A549 (cell line): ENCODE data around the gene TMED9. TPM values are rescaled to one million over a fixed set of nuclear protein-coding genes. Genes with fewer than 3 reads are reported as not detected.

ENCODE experiments used
- ATAC-seq, 2 experiments: fragments of 200-7000 bp in 1 of 2; fragments of >200 bp in 1 of 2; cut with Nextera tagmentation in 1 of 2; cut with Tn5 transposase in 1 of 2; 3 replicates each; pipeline versions ENCODE4 v1.8.0 to v1.9.1; 2018 to 2020; ENCODE audit warnings: mild to moderate bottlenecking in 1 of 2, moderate library complexity in 1 of 2
- CTCF ChIA-PET: fragments of 300-600 bp; sonication (Branson Sonifier 250); formaldehyde crosslinking; extraction: SDS; loops from one replicate; lab custom pipeline; 2021; ENCODE audit warnings: antibody characterized with exemption, inconsistent platforms; lab: Yijun Ruan, JAX
- POLR2A ChIA-PET: fragments of 350-600 bp; formaldehyde crosslinking; extraction: SDS; loops from one replicate; lab custom pipeline; 2021; ENCODE audit warnings: antibody characterized with exemption, inconsistent platforms; lab: Yijun Ruan, JAX
- DNase-seq, 2 experiments: peaks; one replicate each; pipeline versions ENCODE4 v3.0.0 to v3.0.0-alpha.2; 2011 to 2016; ENCODE audit warnings: low read depth in 1 of 2, low spot score in 1 of 2
- FAIRE-seq: peaks from 2 replicates; lab custom pipeline; 2011; peaks lifted over from hg19 to GRCh38; lab: Jason Lieb, UNC
- H3K27ac ChIP-seq, 2 experiments: fragments of >200 bp; sonication (Bioruptor Twin); formaldehyde crosslinking; 3 replicates each; pipeline ENCODE4 v1.5.1; 2016 to 2017
- H3K4me1 ChIP-seq: fragments of >200 bp; sonication (Bioruptor Twin); formaldehyde crosslinking; 3 replicates; pipeline ENCODE4 v1.6.1; 2016
- H3K4me2 ChIP-seq: fragments of >200 bp; sonication (Bioruptor Twin); formaldehyde crosslinking; 3 replicates; pipeline ENCODE4 v1.6.1; 2016
- H3K4me3 ChIP-seq: fragments of >200 bp; sonication (Bioruptor Twin); formaldehyde crosslinking; 3 replicates; pipeline ENCODE4 v1.5.1; 2016
- H3K9me3 ChIP-seq: fragments of >200 bp; sonication (Bioruptor Twin); formaldehyde crosslinking; 3 replicates; pipeline ENCODE4 v1.6.1; 2016
- ATOH8 ChIP-seq: fragments of 250-450 bp; sonication (Bioruptor Pico); IDR thresholded peaks from 2 replicates; pipeline ENCODE4 v1.5.0; 2020; ENCODE audit warnings: low read depth, mild to moderate bottlenecking, moderate library complexity
- CBX8 ChIP-seq: fragments of 200-600 bp; sonication (generic); IDR thresholded peaks from 2 replicates; pipeline ENCODE4 v1.6.1; 2016
- CEBPB ChIP-seq, 2 experiments: fragments of >200 bp in 1 of 2; sonication (Bioruptor Twin) in 1 of 2; formaldehyde crosslinking in 1 of 2; IDR thresholded peaks; 2 replicates each; pipeline ENCODE4 v1.6.1; 2012 to 2016
- CHD2 ChIP-seq: fragments of 150-350 bp; IDR thresholded peaks from 2 replicates; pipeline ENCODE4 v1.6.1; 2014; ENCODE audit warnings: low read length; ENCODE audit not compliant: partially characterized antibody
- CHD4 ChIP-seq: fragments of 200-600 bp; sonication (generic); IDR thresholded peaks from 2 replicates; pipeline ENCODE4 v1.6.1; 2016; ENCODE audit warnings: antibody characterized with exemption, mild to moderate bottlenecking, borderline replicate concordance
- E2F6 ChIP-seq: IDR thresholded peaks from 2 replicates; pipeline ENCODE4 v1.6.1; 2012; ENCODE audit warnings: low read depth, borderline replicate concordance
- EHF ChIP-seq: fragments of 250-450 bp; sonication (Bioruptor Pico); IDR thresholded peaks from 2 replicates; pipeline ENCODE4 v1.5.0; 2020; ENCODE audit warnings: mild to moderate bottlenecking
- FOXS1 ChIP-seq: fragments of 250-450 bp; sonication (Bioruptor Pico); IDR thresholded peaks from 2 replicates; pipeline ENCODE4 v1.5.0; 2020; ENCODE audit warnings: mild to moderate bottlenecking, moderate library complexity
- GATA3 ChIP-seq: IDR thresholded peaks from 2 replicates; pipeline ENCODE4 v1.6.1; 2012; ENCODE audit warnings: borderline replicate concordance
- HDAC2 ChIP-seq: fragments of 200-600 bp; sonication (generic); IDR thresholded peaks from 2 replicates; pipeline ENCODE4 v1.6.1; 2016
- HOXB13 ChIP-seq: fragments of 250-450 bp; sonication (Bioruptor Pico); IDR thresholded peaks from 2 replicates; pipeline ENCODE4 v1.5.0; 2020; ENCODE audit warnings: low read depth, mild to moderate bottlenecking, moderate library complexity
- HOXB5 ChIP-seq: fragments of 250-450 bp; sonication (Bioruptor Pico); IDR thresholded peaks from 2 replicates; pipeline ENCODE4 v1.5.0; 2020; ENCODE audit warnings: mild to moderate bottlenecking, moderate library complexity
- MAFK ChIP-seq: fragments of 450-650 bp; IDR thresholded peaks from 2 replicates; pipeline ENCODE4 v1.6.1; 2014; ENCODE audit not compliant: partially characterized antibody
- MAX ChIP-seq: IDR thresholded peaks from 2 replicates; pipeline ENCODE4 v1.6.1; 2012
- MAZ ChIP-seq: fragments of 150-350 bp; IDR thresholded peaks from 2 replicates; pipeline ENCODE4 v1.6.1; 2014; ENCODE audit warnings: antibody characterized with exemption, low read depth, low read length, borderline replicate concordance
- PBX3 ChIP-seq: IDR thresholded peaks from 2 replicates; pipeline ENCODE4 v1.6.1; 2012
- POLR2AphosphoS2 ChIP-seq: conservative IDR thresholded peaks from 2 replicates; pipeline ENCODE4 v1.6.1; 2012; ENCODE audit warnings: low read length, improper control_type of control experiment, inconsistent platforms
- RAD21 ChIP-seq, 2 experiments: fragments of >200 bp in 1 of 2; sonication (Bioruptor Twin) in 1 of 2; formaldehyde crosslinking in 1 of 2; IDR thresholded peaks in 1 of 2; conservative IDR thresholded peaks in 1 of 2; 2 replicates in 1 of 2; 3 replicates in 1 of 2; pipeline ENCODE4 v1.6.1; 2012 to 2018; ENCODE audit warnings: inconsistent platforms in 1 of 2
- RARB ChIP-seq: fragments of 250-450 bp; sonication (Bioruptor Pico); IDR thresholded peaks from 2 replicates; pipeline ENCODE4 v1.8.0; 2021; ENCODE audit warnings: mild to moderate bottlenecking, moderate library complexity
- RCOR1 ChIP-seq: fragments of 150-350 bp; IDR thresholded peaks from 2 replicates; pipeline ENCODE4 v1.6.1; 2014; ENCODE audit warnings: antibody characterized with exemption, low read length, low read depth
- TP53 ChIP-seq: fragments of 250-450 bp; sonication (Bioruptor Pico); IDR thresholded peaks from 2 replicates; pipeline ENCODE4 v1.5.0; 2021; ENCODE audit warnings: mild to moderate bottlenecking, moderate library complexity
- ZC3H11A ChIP-seq: fragments of 450-650 bp; IDR thresholded peaks from 2 replicates; pipeline ENCODE4 v1.6.1; 2014; ENCODE audit warnings: antibody characterized with exemption, mild to moderate bottlenecking
- ZFP36 ChIP-seq: fragments of 450-650 bp; IDR thresholded peaks from 2 replicates; pipeline ENCODE4 v1.6.1; 2014; ENCODE audit warnings: borderline replicate concordance; ENCODE audit not compliant: partially characterized antibody
- ZNF302 ChIP-seq: fragments of 250-450 bp; sonication (Bioruptor Pico); IDR thresholded peaks from 2 replicates; pipeline ENCODE4 v1.9.0; 2021; ENCODE audit warnings: inconsistent platforms, mild to moderate bottlenecking, moderate library complexity
- WGBS: methylation state at CpG from one replicate; pipeline ENCODE4 v1.1.6; 2017; ENCODE audit errors: missing lambda C conversion rate; 5-methylcytosine and 5-hydroxymethylcytosine counted together
- polyA plus RNA-seq, 4 experiments: library from polyadenylated mRNA; depleted of rRNA in 3 of 4; stranded (reverse); fragments of >200 nt; fragmentation: RNase III in 1 of 4; extraction: RNeasy Plus Mini Kit Qiagen cat#74134 plus additional on column Dnase treatment in 1 of 4; gene quantifications; 2 replicates in 3 of 4; 3 replicates in 1 of 4; pipeline ENCODE4 v1.2.3, GENCODE V29; 2011 to 2017

TMED9 gene
- polyA plus RNA-seq, 2 of the 4 experiments (the other 2 are of a cell fraction): 168 to 236 TPM

- POLR2A ChIA-PET: no interaction called here
- DNase-seq (no peak), ATAC-seq (no peak)
- Histone ChIP-seq H3K9me3 (no peaks in the 10 kb centered on the region), H3K4me3 (no peak overlapping the region)
- 92% methylated on average over 14 of the region's 21 CpGs for WGBS
- TF ChIP-seq FOXS1 (CRISPR knock-in tag) (no peak), TP53 (no peak), RCOR1 (no peak), MAX (no peak), HOXB13 (CRISPR knock-in tag) (no peak), ZFP36 (no peak), HOXB5 (CRISPR knock-in tag) (no peak), CBX8 (no peak), ZC3H11A (no peak), HDAC2 (no peak), RAD21 (conservative IDR thresholded peaks at IDR 0.05 in 1 of 2, IDR thresholded peaks at IDR 0.05 in 1 of 2) (no peak), E2F6 (no peak)
- TF ChIP-seq, all 56 proteins: peak for 0
- H3K4me2 ChIP-seq: no peak overlapping the region
- no peak for FAIRE-seq
- CTCF ChIA-PET: interaction anchor here (1.4 to 3.1 kb wide), 5 partner anchors 16 to 452 kb away, joined by 4 to 25 read pairs (median 6); partner anchors contain the start of gene TMED9
- H3K27ac ChIP-seq: no peak overlapping the region
- 0 out of 3 replicates have a peak, but pooled peaks cover 3% of the 10 kb centered on the region for H3K4me1 ChIP-seq
Measured at GRCh38 chr5:177609076-177610059, 17.4 kb downstream of the TMED9 start.

- Histone ChIP-seq H3K4me2 (no peak overlapping the region), H3K4me1 (0 out of 3 replicates have a peak, but pooled peaks cover 3% of the 10 kb centered on the region), H3K27ac (no peak overlapping the region), H3K4me3 (no peak overlapping the region), H3K9me3 (no peaks in the 10 kb centered on the region)
- FAIRE-seq (no peak), DNase-seq (no peak), ATAC-seq (no peak)
- WGBS: 91% methylated on average over 12 of the region's 13 CpGs
- CTCF ChIA-PET: interaction anchor here (1.9 to 2.5 kb wide), 2 partner anchors 9 to 109 kb away, joined by 6 to 9 read pairs; no protein-coding TSS in a partner anchor
- TF ChIP-seq HOXB5 (CRISPR knock-in tag): no peak
- no peak for TF ChIP-seq POLR2AphosphoS2
- no peak for TF ChIP-seq PBX3
- no peak for TF ChIP-seq MAFK
- no peak for TF ChIP-seq RARB (CRISPR knock-in tag)
- no peak for TF ChIP-seq CEBPB (IDR thresholded peaks at IDR 0.05)
- TF ChIP-seq GATA3: no peak
- TF ChIP-seq EHF (CRISPR knock-in tag): no peak
- no peak for TF ChIP-seq CHD4
- no peak for TF ChIP-seq CHD2
- no peak for TF ChIP-seq MAZ
- TF ChIP-seq ZC3H11A: no peak
- TF ChIP-seq ZNF302: no peak
- no peak for TF ChIP-seq ATOH8 (CRISPR knock-in tag)
- POLR2A ChIA-PET: no interaction called here
Measured at GRCh38 chr5:177610131-177610769, 18.2 kb downstream of the TMED9 start.
